Right renal pelvis (tissue), 4 donors: Measurements from ENCODE around the gene YPEL3. TPM values are rescaled to one million over a fixed set of nuclear protein-coding genes. Genes with fewer than 3 reads are reported as not detected.

Experiments used
- DNase-seq, 4 donors: peaks; one replicate each; pipeline ENCODE4 v3.0.0-alpha.2; 2013; ENCODE audit warnings: low read depth in 4 of 4, low spot score in 3 of 4, missing footprints in 1 of 4
- polyA plus RNA-seq, 4 donors: library from polyadenylated mRNA; unstranded; fragments of 120-200 nt; gene quantifications; one replicate each; pipeline ENCODE4 v1.2.1, GENCODE V29; 2013; ENCODE audit not compliant: insufficient read length in 4 of 4

The YPEL3 gene
- polyA plus RNA-seq, 4 donors, result 56.7 to 78.4 (median 60.1) TPM

DNA sequence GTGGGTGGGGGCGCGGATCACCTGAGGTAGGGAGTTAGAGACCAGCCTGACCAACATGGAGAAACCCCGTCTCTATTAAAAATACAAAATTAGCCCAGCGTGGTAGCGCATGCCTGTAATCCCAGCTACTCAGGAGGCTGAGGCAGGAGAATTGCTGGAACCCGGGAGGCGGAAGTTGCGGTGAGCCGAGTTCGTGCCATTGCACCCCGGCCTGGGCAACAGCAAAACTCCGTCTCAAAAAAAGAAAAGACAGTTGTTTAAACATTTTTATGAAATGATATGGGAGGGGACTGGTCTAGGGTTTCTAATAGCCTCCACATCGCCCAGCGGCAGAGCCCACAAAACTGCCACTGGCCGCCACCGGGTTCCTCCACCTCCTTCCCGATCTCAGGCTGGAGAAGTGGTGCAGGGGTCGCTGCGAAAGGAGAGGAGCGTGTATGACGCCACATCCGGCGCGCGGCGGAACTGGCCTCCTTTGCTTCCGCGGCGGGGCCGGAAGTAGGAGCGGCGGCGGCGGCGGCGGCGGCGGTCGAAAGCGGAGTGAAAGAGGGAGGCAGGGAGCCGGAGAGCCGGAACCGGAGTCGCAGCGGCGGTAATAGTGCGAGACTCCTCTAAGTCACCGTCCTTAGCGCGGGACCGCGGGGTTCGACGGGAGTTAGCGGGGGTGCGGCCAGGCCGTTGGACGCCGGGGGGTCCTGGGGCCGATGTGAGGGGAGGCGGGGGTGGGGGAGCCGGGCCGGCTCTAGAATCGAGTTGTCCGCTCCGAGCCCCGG is 20.3 kb downstream of the YPEL3 start, which contains the start of gene PPP4C:
PPP4C (plus strand) TSS at position 492 of the 773 bp plus-strand sequence. CDS start 384 bp downstream, outside the sequence.
- DNase-seq, result peak in 1 of 4 donors; percentile 81

DNA sequence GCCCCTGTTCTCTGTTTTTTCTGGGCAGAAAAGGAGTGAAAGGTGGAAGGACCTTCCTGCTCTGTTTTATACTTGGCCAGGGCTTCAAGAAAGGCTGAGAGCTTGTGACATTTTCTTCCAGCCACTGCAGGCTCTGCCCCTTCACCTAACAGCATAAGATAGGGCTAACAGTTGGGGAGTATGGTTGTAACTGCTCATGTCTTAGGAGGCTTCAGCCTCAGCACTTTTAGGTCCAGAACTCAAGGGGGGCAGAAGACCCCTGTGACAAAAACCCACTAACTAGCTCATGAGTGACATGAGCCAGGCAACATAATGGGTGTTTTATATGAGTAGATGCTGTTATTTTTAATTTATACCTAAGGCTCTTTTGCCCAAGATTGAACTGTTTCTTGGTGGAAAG is 25.5 kb downstream of the YPEL3 start:
- no peak for DNase-seq

DNA sequence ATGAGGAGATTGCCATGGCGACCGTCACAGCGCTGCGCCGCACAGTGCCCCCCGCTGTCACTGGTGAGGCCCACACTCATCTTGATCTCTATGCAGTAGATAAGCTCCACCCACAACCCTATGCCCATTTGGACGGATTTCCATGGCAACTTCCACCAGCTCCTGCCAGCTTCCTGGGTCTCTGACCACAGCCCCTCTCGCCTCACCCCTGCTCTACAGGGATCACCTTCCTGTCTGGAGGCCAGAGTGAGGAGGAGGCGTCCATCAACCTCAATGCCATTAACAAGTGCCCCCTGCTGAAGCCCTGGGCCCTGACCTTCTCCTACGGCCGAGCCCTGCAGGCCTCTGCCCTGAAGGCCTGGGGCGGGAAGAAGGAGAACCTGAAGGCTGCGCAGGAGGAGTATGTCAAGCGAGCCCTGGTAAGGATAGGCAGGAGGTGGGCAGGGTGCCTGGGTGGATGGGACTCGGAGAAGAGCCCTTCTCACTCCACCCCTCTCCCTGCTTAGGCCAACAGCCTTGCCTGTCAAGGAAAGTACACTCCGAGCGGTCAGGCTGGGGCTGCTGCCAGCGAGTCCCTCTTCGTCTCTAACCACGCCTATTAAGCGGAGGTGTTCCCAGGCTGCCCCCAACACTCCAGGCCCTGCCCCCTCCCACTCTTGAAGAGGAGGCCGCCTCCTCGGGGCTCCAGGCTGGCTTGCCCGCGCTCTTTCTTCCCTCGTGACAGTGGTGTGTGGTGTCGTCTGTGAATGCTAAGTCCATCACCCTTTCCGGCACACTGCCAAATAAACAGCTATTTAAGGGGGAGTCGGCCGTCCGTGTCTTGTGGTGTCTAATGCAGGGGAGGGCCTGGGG is 26.2 kb downstream of the YPEL3 start:
- no peak for DNase-seq

- DNase-seq, result no peak
These were observed 27.0 kb downstream of the YPEL3 start for GRCh38 chr16:30068750-30069610.

DNA sequence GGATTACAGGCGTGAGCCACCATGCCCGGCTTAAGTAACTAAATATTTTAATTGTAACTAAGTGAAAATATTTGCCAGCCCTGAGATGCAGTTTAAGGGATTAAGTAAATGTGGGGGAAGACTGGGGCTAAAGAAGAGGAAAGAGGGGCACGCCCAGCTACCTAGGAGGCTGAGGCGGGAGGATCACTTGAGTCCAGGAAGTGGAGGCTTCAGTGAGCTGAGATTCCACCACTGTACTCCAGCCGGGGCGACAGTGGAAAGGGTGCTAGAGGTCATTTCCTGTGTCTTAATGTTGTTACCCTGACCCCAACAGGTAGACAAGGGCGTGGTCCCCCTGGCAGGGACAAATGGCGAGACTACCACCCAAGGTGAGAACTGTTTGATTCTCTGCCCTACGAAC is 27.7 kb downstream of the YPEL3 start:
- no peak for DNase-seq

- DNase-seq, result no peak
These were observed 28.5 kb downstream of the YPEL3 start for GRCh38 chr16:30067584-30067916.

GRCh38 chr16:30066761-30067583 is 29.0 kb downstream of the YPEL3 start:
- no peak for DNase-seq

DNA sequence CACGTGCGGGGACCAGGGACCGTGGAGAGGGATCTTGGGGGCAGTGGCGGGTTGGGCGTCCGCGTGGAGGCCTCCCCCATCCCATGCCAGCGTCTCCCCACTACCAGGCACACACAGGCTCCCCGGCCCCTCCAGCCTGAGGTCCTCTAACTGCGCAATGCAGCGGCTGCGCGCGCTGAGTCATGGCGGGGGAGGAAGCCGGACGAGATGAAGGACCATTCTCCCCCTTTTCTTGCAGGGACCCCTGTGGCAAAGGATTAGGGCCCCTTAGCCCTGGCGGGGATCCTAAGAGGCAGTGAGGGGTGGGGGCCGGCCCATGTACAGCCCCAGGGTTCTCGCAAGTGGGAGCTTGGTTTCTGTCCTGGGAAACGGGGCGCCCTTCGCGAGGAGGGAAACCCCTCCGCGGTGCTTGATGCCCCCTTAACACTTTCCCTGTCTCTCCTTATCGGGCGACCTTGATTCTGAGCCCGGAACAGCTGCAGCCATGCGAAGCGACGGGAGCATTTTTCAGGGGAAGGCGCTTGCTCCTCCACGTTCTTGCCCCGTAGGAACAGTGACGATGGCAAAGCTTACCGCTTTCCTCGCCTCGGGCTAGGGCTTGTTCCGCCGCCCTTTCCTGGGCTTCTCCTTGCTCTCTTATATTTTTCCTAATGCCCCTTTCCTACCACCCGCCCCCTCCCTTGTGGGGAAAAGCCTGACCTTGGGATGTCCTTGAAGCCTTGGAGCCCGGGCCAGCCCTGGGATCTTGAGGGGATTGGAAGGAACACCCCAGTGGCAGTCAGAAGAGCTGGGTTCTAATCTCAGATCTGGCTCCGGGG is 29.9 kb downstream of the YPEL3 start:
- DNase-seq, result no peak

- DNase-seq, result peak; percentile 94 to 97 (median 96)
These were observed 30.7 kb downstream of the YPEL3 start, which contains the start of gene ALDOA for GRCh38 chr16:30065102-30065942. ALDOA (plus strand) TSS chr16:30065760; CDS start chr16:30066898, 1,138 bp downstream.

- DNase-seq, result no peak
These were observed 31.3 kb downstream of the YPEL3 start for GRCh38 chr16:30064729-30065101.

DNA sequence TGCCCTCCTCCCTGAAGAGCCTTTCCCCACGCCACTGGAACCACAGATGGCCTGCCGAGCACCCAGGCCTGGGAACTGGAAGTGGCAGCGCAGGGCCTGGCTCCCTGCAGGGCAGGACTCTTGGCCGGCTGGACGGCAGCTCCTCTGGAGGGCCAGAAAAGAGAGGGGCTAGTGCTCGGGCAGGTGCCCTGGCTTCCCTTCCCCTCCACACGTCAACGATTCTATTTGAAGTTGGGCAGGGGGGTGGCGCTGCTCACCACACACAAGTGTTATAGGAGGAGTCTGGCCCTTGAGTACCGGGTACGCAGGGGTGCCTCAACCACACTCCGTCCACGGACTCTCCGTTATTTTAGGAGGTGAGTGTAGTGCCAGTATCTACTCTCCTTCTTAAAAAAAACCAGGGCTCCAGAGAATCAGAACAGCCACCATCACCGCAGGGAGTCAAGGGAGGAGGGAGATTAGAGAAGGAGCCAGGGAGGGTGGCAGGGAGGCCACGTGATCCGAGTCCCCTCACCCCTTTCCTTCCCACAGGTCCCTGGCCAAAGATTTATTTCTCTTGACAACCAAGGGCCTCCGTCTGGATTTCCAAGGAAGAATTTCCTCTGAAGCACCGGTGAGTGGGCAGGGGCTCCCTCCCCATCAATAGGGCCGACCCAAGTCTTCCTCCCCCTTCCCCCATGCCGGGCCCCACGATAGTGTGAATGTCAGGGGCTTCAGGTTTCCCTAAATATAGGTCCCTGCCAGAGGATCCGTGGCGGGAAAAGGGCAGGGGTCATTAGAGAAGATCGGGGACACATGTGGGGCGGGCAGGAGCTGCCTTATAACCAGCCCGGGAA is 31.9 kb downstream of the YPEL3 start:
- DNase-seq, result peak in 2 of 4 donors; percentile 53 to 68

DNA sequence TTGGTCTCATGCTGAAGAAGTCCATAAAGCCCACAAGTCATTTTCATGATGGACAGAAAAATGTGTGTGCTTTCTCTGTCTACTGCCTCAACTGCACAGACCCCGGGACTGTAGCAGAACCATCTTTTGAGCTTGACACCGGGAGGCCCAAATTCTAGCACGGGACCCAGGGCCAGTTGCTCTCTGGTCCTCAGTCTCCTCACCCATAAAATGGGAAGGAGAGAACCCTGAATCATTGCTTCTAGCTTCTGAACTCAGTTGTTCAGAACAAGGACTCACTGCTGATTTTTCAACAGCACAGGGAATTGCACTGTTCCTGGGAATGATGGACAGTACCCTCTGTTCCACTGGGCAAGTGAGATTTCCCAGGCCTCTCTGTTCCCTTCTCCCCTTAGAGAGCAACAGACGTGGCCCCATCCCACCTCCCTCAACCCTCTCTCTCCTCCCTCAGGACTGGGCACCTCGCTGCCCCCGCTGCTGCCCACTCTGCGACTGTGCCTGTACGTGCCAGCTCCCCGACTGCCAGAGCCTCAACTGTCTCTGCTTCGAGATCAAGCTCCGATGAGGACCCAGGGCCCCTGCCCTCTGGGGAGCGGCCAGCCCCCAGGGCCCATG is 32.6 kb downstream of the YPEL3 start:
- no peak for DNase-seq

GRCh38 chr16:30060836-30061554 is 35.0 kb downstream of the YPEL3 start:
- no peak for DNase-seq

GRCh38 chr16:30060346-30060745 is 35.7 kb downstream of the YPEL3 start:
- no peak for DNase-seq

DNA sequence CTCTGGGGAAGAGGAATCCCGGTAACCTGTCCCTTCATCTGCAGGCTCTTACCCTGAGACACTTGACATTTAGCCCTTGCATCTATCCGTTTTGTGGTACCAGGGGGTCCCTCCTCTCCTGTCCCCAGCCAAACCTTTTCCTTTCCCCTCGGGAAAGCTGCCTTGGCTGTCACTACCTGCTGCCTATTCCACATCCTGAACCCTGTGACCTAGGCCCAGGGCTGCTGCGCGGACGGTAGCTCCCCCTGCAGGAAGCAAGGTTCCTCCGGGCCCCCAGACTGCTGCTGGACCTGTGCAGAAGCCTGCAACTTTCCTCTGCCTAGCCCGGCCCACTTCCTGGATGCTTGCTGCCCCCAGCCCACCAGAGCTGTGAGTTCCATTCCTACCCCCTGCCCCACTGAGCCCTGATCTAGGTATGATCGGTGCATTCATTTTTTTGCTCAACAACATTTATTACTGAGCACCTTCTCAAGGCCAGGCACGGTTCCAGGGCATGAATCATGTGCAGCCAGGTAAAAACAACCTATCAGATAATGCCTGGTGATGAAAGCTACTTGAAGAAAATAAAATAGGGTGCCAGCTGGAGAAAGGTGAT is 41.0 kb downstream of the YPEL3 start:
- no peak for DNase-seq

DNA sequence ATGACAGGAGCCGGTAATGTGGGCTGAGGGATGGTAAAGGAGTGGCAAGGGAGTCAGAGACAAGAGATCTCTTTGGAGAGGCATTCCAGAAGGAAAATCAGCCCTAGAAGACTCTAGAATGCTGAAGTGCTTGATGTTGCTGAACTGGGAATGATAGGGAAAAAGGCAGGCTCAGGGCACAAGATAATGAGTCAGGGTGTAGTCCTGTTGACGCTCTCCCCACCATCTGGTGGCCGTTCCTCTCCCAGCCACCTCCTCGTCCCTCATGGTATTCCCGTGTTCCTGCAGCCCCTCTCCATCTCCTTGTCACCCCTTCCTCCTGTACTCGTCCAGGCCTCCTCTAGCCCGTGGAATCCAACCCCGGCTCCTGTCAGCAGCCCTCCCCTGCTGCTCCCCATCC is 41.6 kb downstream of the YPEL3 start:
- no peak for DNase-seq
